RKO (cell line): ENCODE measurements around the gene C5orf47.
A peak's percentile ranks its signal among the peaks of the same experiment; 100 is the strongest.

ENCODE experiments used
- DNase-seq: peaks from one replicate; pipeline ENCODE4 v3.0.0-alpha.2; 2016; ENCODE audit warnings: low spot score

Gene C5orf47

DNA sequence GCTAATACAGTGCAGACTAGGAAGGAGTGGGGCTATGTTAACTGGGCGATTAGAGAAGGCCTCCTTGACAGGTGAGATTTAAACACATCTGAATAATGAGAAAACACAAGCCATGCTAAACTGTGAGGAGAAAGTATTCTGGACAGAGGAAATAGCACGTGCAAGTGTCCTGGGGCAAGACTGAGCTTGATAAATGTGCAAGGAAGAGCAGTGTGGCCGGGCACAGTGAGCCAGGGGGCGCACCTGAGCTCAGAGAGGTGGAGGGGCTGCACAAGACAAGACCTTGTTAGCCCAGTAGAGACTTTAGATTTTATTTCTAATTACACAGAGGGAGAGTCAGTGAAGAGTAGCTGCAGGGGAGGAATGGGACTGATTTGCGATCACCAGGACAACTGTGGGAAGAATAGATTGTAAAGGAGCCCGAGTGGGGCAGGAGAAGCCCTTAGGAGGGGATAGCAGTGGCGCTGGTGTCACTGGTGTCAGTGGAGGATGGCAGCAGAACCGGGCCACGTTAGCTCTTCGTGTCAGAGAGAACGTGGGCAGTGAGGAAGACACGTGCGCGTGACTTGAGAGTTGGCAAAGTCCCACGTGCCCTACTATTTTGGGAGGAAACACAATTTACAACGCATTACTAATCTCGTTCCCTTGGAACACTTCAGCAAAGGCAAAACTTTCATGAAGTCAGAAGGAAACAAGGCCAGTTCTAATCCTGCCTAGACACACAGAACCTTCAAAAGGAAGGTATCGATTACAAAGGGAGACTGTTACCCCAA is 17.9 kb upstream of the C5orf47 start:
- no peak for DNase-seq

DNA sequence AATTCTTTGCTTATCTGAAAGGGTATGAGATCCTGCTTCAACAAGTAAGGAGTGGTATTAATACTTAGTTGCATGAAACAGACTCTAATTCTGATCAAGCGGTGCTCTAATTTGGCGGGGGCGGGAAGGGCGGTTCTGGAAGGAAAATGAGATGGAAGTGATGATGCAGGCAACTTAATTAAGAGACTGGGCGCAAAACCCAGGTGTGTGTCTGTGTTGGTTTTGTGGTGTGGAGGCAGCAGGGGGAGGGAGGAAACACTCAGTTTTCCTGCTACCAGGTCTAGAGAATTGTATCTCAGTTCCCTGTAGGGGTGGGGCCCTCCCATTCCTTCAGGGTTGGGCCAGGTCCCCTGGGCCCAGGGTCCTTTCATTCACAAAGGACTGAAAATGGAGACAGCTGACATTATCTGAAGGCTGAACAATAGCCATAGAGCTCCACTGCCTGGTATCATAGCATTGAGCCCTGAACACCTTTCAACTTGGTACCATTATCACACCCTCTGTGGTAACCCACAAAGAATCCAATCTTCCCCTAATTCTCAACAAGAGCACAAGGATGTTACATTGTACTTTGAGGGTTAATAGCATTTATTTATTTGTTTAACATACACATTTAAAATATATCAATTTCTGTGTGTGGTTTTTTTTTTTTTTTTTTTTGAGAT is 17.2 kb upstream of the C5orf47 start:
- DNase-seq = no peak

DNA sequence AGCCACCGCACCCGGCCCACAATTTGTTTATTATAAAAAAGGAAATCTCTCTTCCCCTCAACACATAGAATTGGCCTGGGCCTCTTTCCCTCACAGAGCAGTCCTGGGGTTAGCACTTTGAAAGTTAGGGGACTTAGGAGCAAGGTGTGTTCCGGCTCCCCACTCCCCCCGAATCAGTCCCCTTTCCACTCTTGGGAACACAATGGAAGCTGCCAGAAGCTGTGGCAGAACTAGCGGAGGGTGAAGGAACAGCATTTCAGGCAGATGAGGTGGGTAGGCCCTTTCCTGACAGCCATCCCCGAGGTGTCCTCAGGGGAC is 16.4 kb upstream of the C5orf47 start:
- DNase-seq = no peak

DNA sequence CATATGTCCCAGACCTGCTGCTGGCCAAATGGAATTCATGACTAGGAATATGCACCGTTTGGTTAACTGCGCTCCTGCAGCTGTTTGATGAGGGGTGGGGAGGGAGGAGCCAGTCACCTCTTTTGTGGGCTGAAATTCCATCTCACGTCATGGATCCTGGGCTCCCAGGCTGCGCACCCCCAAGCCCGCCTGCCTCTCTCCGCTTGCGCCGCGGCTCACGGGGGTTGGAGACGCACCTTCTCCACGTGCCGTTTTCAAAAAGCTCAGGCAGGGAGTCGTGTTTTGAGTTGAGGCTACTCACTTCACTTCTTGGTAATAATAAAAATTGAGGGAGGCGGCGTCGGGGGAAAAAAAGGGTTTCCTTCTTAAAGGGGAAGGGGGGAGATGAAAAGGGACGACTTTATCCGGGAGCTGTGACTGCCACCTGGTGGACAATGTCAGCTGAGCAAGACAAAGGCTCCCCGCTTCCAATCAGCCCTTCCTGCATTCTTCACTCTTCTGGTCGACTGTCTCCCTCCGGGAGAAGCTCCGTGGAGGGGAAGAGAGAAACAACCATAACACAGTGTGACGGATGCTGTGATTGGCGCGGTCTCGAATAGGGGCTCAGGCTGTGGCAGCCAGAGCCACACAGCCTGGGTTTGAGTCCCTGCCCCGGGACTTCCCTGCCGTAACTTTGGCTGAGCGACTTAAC is 15.9 kb upstream of the C5orf47 start:
- DNase-seq = peak; percentile 66

DNA sequence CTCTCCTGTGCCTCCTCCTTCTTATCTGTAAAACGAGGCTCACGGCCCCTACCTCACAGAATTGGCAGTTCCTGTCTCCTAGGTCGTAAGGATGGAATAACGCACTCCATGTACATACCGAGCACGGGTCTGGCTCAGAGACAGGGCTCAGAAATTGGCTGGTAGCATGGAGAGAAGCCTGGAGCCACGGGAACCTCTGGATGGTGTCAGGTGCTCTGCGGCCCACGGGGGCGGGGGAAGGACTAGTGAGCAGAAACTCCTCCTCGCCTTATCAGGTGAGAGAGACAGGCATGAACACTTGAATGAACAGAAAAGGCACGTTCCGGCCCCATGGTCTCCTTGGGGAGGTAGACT is 15.4 kb upstream of the C5orf47 start:
- DNase-seq = no peak

DNA sequence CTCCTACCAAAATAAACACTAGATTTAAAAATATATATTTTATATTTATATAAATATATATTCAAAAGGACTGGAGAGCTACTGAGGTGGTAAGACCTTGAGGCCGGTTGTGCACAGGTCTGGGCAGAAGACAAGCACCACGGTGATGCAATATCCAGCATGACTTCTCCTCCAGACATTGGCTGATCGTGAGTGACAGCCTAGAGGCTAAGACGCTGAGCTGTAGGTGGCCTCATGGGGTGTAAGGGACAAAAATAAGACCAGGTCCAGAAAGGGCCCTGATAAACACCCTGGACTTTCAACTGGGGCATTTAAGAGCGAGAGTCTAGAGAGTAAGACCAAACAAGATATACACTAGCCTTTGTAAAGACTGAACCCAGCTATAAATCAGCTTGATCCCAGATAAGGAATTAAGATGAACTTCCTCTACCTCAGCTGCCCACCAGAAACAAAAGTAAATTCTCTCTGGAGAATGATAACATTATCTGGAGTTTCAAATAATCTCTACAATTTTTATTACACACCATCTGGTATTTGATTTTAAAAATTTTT is 14.2 kb upstream of the C5orf47 start:
- DNase-seq = no peak

DNA sequence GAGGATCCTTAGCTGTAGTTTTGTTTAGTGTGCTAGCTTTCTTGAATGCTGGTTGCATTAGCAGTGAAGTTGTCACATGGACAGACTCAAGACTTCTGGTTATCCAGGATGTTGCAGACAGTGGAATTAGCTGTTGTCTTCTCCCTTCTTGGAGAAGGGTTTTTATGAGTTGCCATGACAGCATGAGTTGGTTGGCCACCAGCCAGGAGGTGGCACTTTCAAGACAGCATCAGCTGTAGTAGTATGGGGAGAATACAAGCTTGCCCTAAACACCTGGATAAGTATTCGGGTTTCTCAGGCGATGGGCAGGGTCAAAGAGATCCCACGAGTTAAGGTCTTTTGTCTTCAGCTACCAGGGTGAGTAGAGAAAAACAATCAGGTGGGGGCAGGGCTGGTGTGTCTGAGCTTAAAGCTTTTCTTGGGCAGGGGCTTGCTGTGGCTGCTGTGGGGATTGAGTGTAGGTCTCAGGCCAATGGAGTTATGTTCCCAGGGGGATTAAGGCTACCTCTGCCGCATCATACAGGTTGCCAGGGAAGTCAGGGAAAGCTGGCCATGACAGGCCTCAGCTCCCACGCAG is 7.7 kb upstream of the C5orf47 start:
- no peak for DNase-seq

DNA sequence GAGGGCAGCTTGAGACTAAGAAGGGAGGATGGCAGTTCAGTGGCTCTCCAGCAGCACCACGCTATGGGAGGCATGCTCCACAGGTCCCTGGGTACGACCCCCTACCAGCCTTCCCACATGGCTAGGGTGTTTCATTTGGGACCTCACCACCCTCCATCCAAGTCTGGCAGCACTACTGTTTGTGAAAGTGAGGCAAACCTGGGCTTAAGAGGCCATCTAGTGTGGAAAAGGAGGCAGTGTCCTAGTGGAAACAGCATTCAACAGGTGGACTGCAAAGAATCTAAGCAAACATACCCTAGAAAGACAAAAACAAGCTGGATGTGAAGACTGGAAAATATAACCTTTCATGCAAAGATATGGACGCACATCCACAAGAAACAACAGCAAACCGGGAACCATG is 4.8 kb upstream of the C5orf47 start:
- peak; percentile 43 for DNase-seq

DNA sequence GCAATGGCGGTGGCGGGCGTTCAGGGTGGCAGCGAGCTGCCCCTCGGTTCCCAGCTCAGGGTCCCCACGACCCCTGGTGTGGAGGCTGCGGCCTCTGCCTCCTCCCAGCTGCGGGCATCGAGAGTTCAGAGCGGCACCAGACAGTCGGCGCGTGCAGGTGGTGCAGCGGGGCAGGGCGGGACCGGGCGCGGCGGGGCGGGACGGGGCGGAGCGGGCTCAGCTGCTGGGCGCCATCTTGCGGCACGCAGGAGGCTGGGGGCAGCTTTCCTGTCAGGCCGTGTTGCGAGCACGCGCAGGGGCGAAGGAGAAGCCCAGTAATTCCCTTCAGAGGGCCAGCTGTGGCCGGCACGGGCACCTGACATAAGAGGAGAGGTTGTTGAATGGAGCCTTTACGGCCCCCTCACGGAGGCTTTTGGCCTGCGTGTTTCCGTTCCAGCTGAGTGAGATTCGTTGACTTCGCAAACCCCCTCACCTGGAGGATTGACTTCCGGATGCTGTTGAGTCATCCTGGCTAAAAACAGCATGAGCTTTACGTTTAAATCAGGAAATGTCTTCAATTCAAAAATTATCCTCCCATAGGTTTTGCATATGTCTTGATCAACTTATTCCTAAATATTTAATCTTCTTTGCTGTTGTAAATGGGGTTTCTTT is 587 bp downstream of the C5orf47 start:
- DNase-seq = no peak

DNA sequence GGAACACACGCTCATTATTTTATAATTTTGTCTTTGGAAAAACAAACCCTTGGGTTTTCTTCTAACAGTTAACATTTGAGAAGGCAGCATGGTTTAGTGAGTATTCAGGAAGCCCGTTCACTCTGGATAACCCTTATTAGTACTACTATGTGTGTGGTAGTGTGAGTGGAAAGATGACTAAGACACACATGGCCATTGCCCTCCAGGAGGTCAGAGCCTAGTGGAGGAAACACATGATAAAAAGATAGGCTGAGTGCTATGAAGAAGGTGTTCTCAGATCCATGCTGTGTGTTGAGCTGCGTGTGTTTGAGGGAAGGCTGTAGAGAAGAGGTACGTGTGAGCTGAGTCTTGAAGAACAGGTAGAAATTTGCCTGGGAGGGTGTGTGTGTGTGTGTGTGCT is 8.4 kb downstream of the C5orf47 start:
- no peak for DNase-seq

DNA sequence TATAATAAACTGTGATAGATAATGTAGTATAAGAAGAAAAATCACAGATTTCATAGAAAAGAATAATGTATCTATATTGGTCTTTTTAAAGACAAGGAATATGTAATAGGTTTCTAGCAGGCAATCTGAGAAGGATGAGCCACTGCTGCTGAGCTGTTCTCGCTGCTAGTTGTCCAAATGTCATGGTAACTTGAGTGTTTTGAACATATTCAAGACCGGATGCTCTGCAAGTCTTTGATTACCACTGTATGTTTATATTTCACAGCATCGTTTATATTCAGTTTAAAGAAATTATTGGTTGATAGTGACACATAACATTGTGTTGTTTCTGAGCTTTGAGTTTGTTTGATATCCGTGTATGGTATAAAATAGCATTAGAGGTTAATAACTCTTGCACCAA is 9.6 kb downstream of the C5orf47 start:
- DNase-seq = no peak

DNA sequence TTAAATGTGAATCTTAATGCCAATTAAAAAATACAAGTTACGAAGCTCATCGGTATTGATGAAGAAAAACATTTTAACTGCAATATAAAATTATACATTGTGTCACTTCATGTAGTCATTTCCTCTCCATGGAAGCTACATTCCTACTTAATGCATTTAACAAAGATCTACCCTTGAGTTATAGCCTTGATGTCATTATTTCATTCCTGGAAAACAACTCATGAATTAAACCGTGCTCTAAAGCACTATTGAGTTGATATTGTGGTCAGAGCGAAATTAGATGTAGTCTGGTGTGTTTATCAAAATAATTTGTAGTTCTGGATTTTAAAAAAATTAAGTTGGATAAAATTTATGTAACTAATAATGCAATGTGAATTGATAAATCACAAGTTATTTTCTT is 11.1 kb downstream of the C5orf47 start:
- no peak for DNase-seq

DNA sequence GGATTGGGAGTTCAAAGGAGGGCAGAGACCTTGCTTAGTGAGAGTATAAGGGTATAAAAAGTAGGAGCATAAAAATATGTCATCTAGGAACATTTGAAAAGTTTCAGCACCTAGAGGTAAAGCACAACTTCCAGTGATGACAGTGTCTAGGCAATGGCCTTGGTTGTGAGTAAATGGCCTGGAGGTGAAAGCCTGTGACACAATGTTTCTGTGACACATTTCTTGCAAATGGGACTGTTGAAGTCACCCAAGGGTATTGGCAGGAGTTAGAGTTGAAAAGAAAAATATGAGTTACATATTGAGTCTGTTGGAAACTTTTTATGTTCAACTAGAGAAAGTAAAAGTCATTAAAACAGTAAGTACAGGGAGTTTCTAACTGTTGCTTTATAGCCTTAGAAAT is 14.8 kb downstream of the C5orf47 start:
- no peak for DNase-seq

DNA sequence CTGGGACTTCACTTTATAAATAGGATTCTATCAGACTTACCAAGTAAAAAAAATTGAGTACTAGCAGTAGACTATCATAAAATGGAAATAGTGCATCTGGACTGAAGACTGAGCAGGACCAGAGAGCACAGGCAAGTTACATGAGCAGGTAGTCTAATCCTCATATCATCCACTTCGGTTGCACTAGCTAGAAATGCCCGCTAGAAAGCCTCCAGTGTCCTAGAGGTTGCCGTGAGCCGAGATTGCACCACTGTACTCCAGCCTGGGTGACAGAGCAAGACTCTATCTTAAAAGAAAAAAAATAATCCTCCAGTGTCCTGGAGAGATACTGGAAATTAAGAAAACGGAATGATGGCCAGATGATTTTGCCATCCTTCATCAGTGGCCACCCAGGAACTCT is 20.0 kb downstream of the C5orf47 start:
- no peak for DNase-seq

DNA sequence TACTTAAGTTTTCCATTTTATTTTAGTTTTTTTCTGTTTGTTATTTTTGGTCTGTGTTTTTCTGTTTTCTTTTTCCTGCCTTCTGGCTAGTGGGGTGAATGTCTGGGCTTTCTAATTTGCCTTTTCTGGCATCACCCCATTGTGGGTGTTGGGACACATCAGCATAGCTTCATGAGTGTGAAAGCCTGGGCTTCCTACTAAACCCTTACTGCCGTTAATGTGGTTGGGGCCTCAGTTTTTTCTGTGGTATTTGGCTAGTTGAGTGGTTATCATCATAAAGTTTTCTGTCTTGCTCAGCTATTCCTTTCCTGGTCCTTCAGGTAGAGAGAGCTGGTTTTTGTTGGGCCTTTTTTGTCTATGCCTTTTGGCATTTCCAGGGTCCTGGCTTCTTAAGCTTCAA is 21.4 kb downstream of the C5orf47 start:
- no peak for DNase-seq

DNA sequence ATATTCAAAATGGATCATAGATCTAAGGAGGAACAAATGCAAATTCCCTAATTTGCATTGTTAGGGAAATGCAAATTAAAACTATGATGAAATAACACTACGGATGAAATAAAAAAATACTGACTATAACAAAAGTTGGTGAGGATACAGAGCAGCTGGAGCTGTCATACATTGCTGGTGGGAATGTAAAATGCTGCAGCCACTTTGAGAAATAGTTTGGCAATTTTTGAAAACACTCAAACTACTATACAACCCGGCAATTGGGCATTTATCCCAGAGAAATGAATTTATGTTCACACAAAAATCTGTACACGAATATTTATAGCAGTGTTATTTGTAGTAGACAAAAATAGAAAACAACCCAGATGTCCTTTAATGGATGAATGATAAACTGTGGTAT is 22.5 kb downstream of the C5orf47 start:
- no peak for DNase-seq

DNA sequence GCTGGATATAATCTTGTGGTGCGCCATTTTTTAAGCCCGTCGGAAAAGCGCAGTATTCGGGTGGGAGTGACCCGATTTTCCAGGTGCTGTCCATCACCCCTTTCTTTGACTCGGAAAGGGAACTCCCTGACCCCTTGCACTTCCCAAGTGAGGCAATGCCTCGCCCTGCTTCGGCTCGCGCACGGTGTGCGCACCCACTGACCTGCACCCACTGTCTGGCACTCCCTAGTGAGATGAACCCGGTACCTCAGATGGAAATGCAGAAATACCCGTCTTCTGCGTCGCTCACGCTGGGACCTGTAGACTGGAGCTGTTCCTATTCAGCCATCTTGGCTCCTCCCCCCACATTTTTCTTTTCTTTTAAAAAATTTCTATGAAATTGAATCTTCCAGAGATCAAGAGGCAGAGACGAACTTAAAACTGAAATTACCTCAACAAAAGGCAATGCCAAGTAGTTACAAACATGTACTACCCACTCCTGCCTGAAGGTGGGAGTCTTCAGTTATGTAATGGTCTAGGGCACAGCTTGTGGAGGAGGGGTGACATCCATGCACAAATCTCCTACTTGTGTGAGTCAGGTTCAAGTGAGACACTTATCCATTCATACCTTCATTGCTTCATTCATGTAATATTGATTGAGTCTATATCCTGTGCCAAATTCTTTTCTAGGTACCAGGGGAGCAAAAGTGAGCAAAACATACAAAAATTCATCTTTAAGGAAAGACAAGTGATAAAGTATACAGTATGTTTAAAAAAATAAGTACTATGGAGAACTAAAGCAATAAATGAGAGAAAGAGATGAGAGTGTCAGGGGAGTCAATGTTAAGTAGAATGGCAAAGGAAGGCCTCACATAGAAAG is 31.3 kb downstream of the C5orf47 start:
- DNase-seq = peak; percentile 71

DNA sequence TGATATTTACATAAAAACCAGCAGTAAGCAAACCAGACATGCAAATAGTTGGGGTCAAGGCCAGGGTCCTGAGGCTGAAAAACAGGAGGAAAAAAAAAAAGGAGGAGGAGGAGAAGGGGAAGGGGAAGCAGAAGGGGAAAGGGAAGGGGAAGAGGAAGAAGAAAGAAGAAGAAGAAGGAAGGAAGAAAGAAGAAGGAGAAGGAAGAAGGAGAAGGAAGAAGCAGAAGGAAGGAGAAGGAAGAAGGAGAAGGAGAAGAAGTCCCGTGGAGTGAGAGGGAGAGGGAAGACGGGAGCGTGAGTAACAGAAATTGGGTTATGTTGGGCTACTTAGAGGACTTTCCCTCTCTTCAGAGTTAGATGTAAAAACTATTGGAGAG is 31.9 kb downstream of the C5orf47 start:
- DNase-seq = no peak

DNA sequence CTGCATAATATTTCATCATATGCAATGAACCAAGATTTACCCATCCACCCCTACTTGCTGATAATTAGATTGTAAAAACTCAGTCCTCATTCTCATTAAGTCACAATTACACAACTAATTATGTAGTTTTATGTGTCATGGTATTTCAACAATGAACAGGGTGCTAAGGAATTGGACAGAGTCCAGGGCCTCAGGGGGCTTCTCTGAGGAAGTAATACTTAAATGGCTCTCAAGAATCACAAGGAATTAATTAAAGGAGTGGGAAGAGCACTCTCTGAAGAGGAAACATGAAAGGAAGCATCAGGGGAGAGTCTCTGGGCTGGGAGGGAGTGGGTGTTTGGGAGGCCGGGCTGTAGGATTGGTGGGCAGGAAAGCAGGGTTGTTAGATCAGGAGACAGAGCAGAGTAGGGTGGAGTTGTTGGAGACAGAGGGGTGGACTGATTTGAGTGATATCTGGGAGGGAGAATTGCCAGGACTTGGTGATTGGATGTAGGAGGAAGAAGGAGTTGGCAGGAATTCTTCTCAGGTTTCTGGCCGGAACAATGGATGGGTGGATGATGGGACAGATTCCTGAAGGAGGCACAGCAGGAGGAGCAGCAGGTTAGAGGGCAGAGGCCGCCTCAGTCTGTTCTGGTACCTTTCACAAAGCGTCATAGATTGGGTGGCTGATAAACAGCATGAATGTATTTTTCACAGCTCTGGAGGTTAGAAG is 33.6 kb downstream of the C5orf47 start:
- DNase-seq = no peak

DNA sequence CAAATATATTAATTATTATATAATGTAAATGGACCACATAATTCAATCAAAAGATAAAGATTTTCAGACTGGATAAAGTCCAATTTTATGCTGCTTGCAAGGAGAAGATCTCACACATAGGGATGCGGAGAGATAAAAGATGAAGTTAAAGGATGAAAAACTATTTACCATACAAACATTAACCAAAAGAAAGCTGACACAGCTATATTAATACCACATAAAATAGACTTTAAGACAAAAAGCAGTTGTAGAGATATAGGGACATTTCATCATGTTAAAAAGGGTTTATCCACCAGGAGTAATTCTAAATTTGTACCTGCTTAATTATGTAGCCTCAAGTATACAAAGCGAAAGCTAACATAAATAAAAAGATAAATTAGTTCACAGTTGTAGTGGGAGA is 41.3 kb downstream of the C5orf47 start:
- no peak for DNase-seq
